Suppressor macrophage (primary cell): Measurements from ENCODE around the gene ZDHHC11.
"Not testable (repeated sequence)": the region's sequence is repeated elsewhere in the genome, so short reads cannot be mapped to it uniquely, and the experiment has no call there.

Source experiments
- DNase-seq, 4 experiments: peaks; one replicate each; pipeline ENCODE4 v3.0.0-alpha.2; 2020 to 2022

The ZDHHC11 gene

GRCh38 chr5:774304-774703 lies 76.5 kb downstream of the ZDHHC11 start:
- DNase-seq, result not testable (repeated sequence)

- DNase-seq, result no peak
Measured at GRCh38 chr5:773517-774264, 77.1 kb downstream of the ZDHHC11 start.

GRCh38 chr5:772931-773330 lies 77.9 kb downstream of the ZDHHC11 start:
- DNase-seq, result peak in 1 of 4 experiments; percentile 0

GRCh38 chr5:772547-772890 lies 78.3 kb downstream of the ZDHHC11 start:
- DNase-seq, result not testable (repeated sequence)

- DNase-seq, result peak in 1 of 4 experiments; percentile 0
Measured at GRCh38 chr5:771841-772546, 78.8 kb downstream of the ZDHHC11 start.

GRCh38 chr5:771087-771781 lies 79.6 kb downstream of the ZDHHC11 start:
- DNase-seq, result peak in 1 of 4 experiments; percentile 0

- peak in 1 of 4 experiments; percentile 0 for DNase-seq
Measured at GRCh38 chr5:770585-770984, 80.2 kb downstream of the ZDHHC11 start.

- DNase-seq, result peak in 1 of 4 experiments; percentile 0
Measured at GRCh38 chr5:769485-770145, 81.2 kb downstream of the ZDHHC11 start.

GRCh38 chr5:766666-767431 lies 83.9 kb downstream of the ZDHHC11 start:
- DNase-seq, result peak in 1 of 4 experiments; percentile 0

GRCh38 chr5:765948-766631 lies 84.7 kb downstream of the ZDHHC11 start:
- peak in 1 of 4 experiments; percentile 0 for DNase-seq

GRCh38 chr5:763998-764781 lies 86.6 kb downstream of the ZDHHC11 start:
- DNase-seq, result peak in 1 of 4 experiments; percentile 0

- no peak for DNase-seq
Measured at GRCh38 chr5:763397-763796, 87.4 kb downstream of the ZDHHC11 start.

- not testable (repeated sequence) for DNase-seq
Measured at GRCh38 chr5:762996-763395, 87.8 kb downstream of the ZDHHC11 start.

- peak in 1 of 4 experiments; percentile 0 for DNase-seq
Measured at GRCh38 chr5:761854-762710, 88.7 kb downstream of the ZDHHC11 start.

- peak in 1 of 4 experiments; percentile 0 for DNase-seq
Measured at GRCh38 chr5:761059-761771, 89.6 kb downstream of the ZDHHC11 start.

GRCh38 chr5:760363-761058 lies 90.3 kb downstream of the ZDHHC11 start:
- DNase-seq, result peak in 1 of 4 experiments; percentile 0

- peak in 1 of 4 experiments; percentile 0 for DNase-seq
Measured at GRCh38 chr5:759781-760362, 90.9 kb downstream of the ZDHHC11 start.
